Activated naive CD4-positive, alpha-beta T cell treated with anti-CD3 and anti-CD28 coated beads, Interleukin-2, amount 50 U/mL, for 24 hours (primary cell): ENCODE results near the gene TLCD5.

ENCODE experiments used
- H3K27ac Mint-ChIP-seq: one replicate; pipeline ENCODE4 v1.8.0; 2021; ENCODE audit warnings: mild to moderate bottlenecking, mixed read lengths
- H3K27me3 Mint-ChIP-seq: one replicate; pipeline ENCODE4 v1.8.0; 2021; ENCODE audit warnings: mixed read lengths
- H3K36me3 Mint-ChIP-seq: one replicate; pipeline ENCODE4 v1.8.0; 2021; ENCODE audit warnings: mixed read lengths
- H3K4me1 Mint-ChIP-seq: one replicate; pipeline ENCODE4 v1.8.0; 2021; ENCODE audit warnings: mixed read lengths
- H3K4me3 Mint-ChIP-seq: one replicate; pipeline ENCODE4 v1.8.0; 2021; ENCODE audit warnings: mild to moderate bottlenecking, mixed read lengths
- H3K9me3 Mint-ChIP-seq: one replicate; pipeline ENCODE4 v1.8.0; 2021; ENCODE audit warnings: mixed read lengths

The TLCD5 gene

GRCh38 chr11:120376547-120377182 is 51.6 kb downstream of the TLCD5 start:
- Mint-ChIP-seq H3K4me3 (no peak overlapping the region), H3K36me3 (peaks cover 6% of the 10 kb centered on the region), H3K27ac (no peak overlapping the region), H3K4me1 (no peaks in the 10 kb centered on the region), H3K9me3 (peaks cover 7% of the 10 kb centered on the region), H3K27me3 (peaks cover 10% of the 10 kb centered on the region)

DNA sequence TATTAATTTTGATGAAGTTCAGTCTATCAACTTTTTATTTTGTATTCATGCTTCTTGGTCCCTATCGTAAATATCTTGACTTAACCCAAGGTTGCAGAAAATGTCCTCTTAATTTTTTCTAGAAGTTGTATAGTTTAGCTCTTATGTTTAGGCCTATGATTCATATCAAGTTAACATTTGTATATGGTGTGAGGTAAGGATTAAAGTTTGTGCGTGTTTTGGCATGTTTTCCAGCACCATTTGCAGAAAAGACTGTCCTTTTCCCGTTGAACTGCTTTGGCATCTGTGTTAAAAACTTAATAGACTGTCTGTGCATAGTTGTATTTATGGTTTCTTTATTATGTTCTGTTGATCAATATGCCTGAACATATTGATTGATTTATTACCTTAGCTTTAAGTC is 53.4 kb downstream of the TLCD5 start:
- H3K27me3 Mint-ChIP-seq: peaks cover 12% of the 10 kb centered on the region
- H3K4me1 Mint-ChIP-seq: no peaks in the 10 kb centered on the region
- peaks cover 6% of the 10 kb centered on the region for H3K36me3 Mint-ChIP-seq
- no peak overlapping the region for H3K4me3 Mint-ChIP-seq
- H3K27ac Mint-ChIP-seq: no peak overlapping the region
- H3K9me3 Mint-ChIP-seq: peaks cover 7% of the 10 kb centered on the region

DNA sequence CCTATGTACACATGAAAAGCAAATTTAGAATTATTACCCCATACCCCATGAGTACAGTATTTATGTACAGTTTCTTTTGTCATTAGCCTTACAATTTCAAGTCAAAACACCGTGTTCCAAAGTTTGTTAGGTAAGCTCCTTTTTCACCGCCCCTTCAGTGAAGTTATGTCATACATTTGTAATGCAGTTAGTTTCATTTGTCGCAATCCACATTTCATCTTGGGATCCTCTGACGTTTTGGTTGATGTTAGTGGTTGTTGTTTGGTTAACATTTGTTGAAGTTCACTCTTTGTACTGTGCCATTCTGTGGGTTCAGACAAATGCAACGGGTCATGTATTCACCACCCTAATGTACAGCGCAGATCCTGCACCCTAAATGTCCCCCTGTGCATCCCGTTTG is 56.3 kb downstream of the TLCD5 start:
- Mint-ChIP-seq H3K27ac (no peak overlapping the region), H3K9me3 (peaks cover 7% of the 10 kb centered on the region), H3K27me3 (peaks cover 14% of the 10 kb centered on the region), H3K4me1 (no peaks in the 10 kb centered on the region), H3K36me3 (peaks cover 6% of the 10 kb centered on the region), H3K4me3 (no peak overlapping the region)
